Esophagus squamous epithelium (tissue), 5 donors: ENCODE measurements around the gene NLK. TPM values are rescaled to one million over a fixed set of nuclear protein-coding genes. Genes with fewer than 3 reads are reported as not detected.

Experiments used
- DNase-seq: peaks from one replicate; lab custom pipeline; 2025; lab: John Stamatoyannopoulos, UW
- H3K27ac ChIP-seq, 4 donors: fragments of 200-600 bp; sonication (generic); one replicate each; pipeline ENCODE4 v1.5.1; 2016 to 2019; ENCODE audit warnings: mild to moderate bottlenecking in 1 of 4
- H3K27me3 ChIP-seq, 4 donors: fragments of 200-600 bp; sonication (generic); 1 replicate in 3 of 4; 2 replicates in 1 of 4; pipeline versions ENCODE4 v1.5.1 to v1.6.0; 2017 to 2021; ENCODE audit warnings: antibody characterized with exemption in 1 of 4
- H3K36me3 ChIP-seq, 3 donors: fragments of 200-600 bp; sonication (generic); one replicate each; pipeline ENCODE4 v1.5.1; 2016 to 2019
- H3K4me1 ChIP-seq, 3 donors: fragments of 200-600 bp; sonication (generic); one replicate each; pipeline ENCODE4 v1.5.1; 2017 to 2019
- H3K4me3 ChIP-seq, 4 donors: fragments of 200-600 bp; sonication (generic); 1 replicate in 3 of 4; 2 replicates in 1 of 4; pipeline ENCODE4 v1.5.1; 2016 to 2019; ENCODE audit warnings: mild to moderate bottlenecking in 2 of 4, moderate library complexity in 1 of 4
- H3K9me3 ChIP-seq, 3 donors: fragments of 200-600 bp; sonication (generic); one replicate each; pipeline ENCODE4 v1.5.1; 2016 to 2019
- CTCF ChIP-seq, 6 experiments: fragments of 450-650 bp in 4 of 6; fragments of 200-600 bp in 2 of 6; sonication (generic) in 2 of 6; IDR thresholded peaks; one replicate each; pipeline ENCODE4 v1.5.1; 2016 to 2019; ENCODE audit warnings: antibody characterized with exemption in 6 of 6, mild to moderate bottlenecking in 4 of 6, moderate library complexity in 4 of 6
- POLR2A ChIP-seq, 4 donors: fragments of 450-650 bp; IDR thresholded peaks; one replicate each; pipeline ENCODE4 v1.6.1; 2017; ENCODE audit warnings: antibody characterized with exemption in 4 of 4, mild to moderate bottlenecking in 4 of 4, moderate library complexity in 3 of 4
- WGBS, 2 donors: methylation state at CpG; one replicate each; pipeline ENCODE4 v1.1.5; 2018; 5-methylcytosine and 5-hydroxymethylcytosine counted together
- intact Hi-C: fragments of 100-400 bp; cut with DNase I; formaldehyde crosslinking; loops from one replicate; pipeline ENCODE4 v1.15.0; 2022
- total RNA-seq, 4 donors: library from RNA; depleted of rRNA; stranded (reverse); fragments of >200 nt; gene quantifications; one replicate each; pipeline ENCODE4 v1.1.0, GENCODE V29; 2016
- donor health status: DM: yes; HTN: yes; CAD: no.

NLK gene
- total RNA-seq, 4 donors from 2014 or later: 7.5 to 14.0 (median 11.4) TPM

- no peak overlapping the region for H3K4me3 ChIP-seq
- H3K9me3 ChIP-seq: no peaks in the 10 kb centered on the region
- no peak overlapping the region for H3K27ac ChIP-seq
- TF ChIP-seq POLR2A (IDR thresholded peaks at IDR 0.05) (no peak), CTCF (IDR thresholded peaks at IDR 0.05) (no peak)
- intact Hi-C loops: no loop called here
- 72 to 81% methylated on average over 4 of the region's 4 CpGs for WGBS, 2 donors
- peaks cover 0 to 7% (median 0%) of the 10 kb centered on the region in 3 donors for H3K4me1 ChIP-seq
- no peaks in the 10 kb centered on the region for H3K27me3 ChIP-seq
- H3K36me3 ChIP-seq: peaks cover 0 to 25% (median 0%) of the 10 kb centered on the region in 3 donors
- DNase-seq: no peak
These were observed 89.1 kb downstream of the NLK start for GRCh38 chr17:28131599-28131998.

GRCh38 chr17:28133562-28133970, 91.1 kb downstream of the NLK start:
- H3K27ac ChIP-seq: no peak overlapping the region
- TF ChIP-seq CTCF (IDR thresholded peaks at IDR 0.05) (no peak), POLR2A (IDR thresholded peaks at IDR 0.05) (no peak)
- intact Hi-C loops: no loop called here
- peaks cover 0 to 20% (median 0%) of the 10 kb centered on the region in 3 donors for H3K36me3 ChIP-seq
- peaks cover 0 to 7% (median 0%) of the 10 kb centered on the region in 3 donors for H3K4me1 ChIP-seq
- no peak for DNase-seq
- H3K27me3 ChIP-seq: no peaks in the 10 kb centered on the region
- H3K4me3 ChIP-seq: no peak overlapping the region
- H3K9me3 ChIP-seq: no peaks in the 10 kb centered on the region

GRCh38 chr17:28136923-28137322, 94.4 kb downstream of the NLK start:
- Histone ChIP-seq H3K27ac (no peak overlapping the region), H3K4me3 (no peak overlapping the region), H3K4me1 (peaks cover 0 to 7% (median 0%) of the 10 kb centered on the region in 3 donors), H3K9me3 (no peaks in the 10 kb centered on the region), H3K36me3 (peaks cover 0 to 20% (median 0%) of the 10 kb centered on the region in 3 donors), H3K27me3 (no peaks in the 10 kb centered on the region)
- DNase-seq: no peak
- TF ChIP-seq POLR2A (IDR thresholded peaks at IDR 0.05) (no peak), CTCF (IDR thresholded peaks at IDR 0.05) (no peak)
- 96 to 97% methylated on average over 3 of the region's 3 CpGs for WGBS, 2 donors
- intact Hi-C loops: no loop called here

GRCh38 chr17:28139822-28140221, 97.3 kb downstream of the NLK start:
- H3K27ac ChIP-seq: no peak overlapping the region
- WGBS, 2 donors: 65 to 67% methylated on average over 1 of the region's 1 CpG

GRCh38 chr17:28141313-28141712, 98.8 kb downstream of the NLK start:
- 84% methylated on average over 3 of the region's 3 CpGs for WGBS, 2 donors
- H3K4me1 ChIP-seq: no peaks in the 10 kb centered on the region
- H3K27me3 ChIP-seq: no peaks in the 10 kb centered on the region
- H3K4me3 ChIP-seq: no peak overlapping the region
- intact Hi-C loops: no loop called here
- H3K36me3 ChIP-seq: no peaks in the 10 kb centered on the region
- DNase-seq: no peak
- TF ChIP-seq POLR2A (IDR thresholded peaks at IDR 0.05): no peak
- no peak for TF ChIP-seq CTCF (IDR thresholded peaks at IDR 0.05)
- no peaks in the 10 kb centered on the region for H3K9me3 ChIP-seq
- no peak overlapping the region for H3K27ac ChIP-seq

More at GRCh38 chr17:28139822-28140221, 97.3 kb downstream of the NLK start:
- Histone ChIP-seq H3K4me3 (no peak overlapping the region), H3K4me1 (no peaks in the 10 kb centered on the region), H3K36me3 (peaks cover 0 to 4% (median 0%) of the 10 kb centered on the region in 3 donors), H3K27me3 (no peaks in the 10 kb centered on the region), H3K9me3 (no peaks in the 10 kb centered on the region)
- intact Hi-C loops: no loop called here
- TF ChIP-seq CTCF (IDR thresholded peaks at IDR 0.05): no peak
- TF ChIP-seq POLR2A (IDR thresholded peaks at IDR 0.05): no peak
- DNase-seq: no peak
